K562 (cell line): Measurements from ENCODE around the gene NKG7. TPM values are rescaled to one million over a fixed set of nuclear protein-coding genes. Genes with fewer than 3 reads are reported as not detected.

Source experiments
- ATAC-seq: fragments of 200-7000 bp; cut with Tn5 transposase; 3 replicates; pipeline ENCODE4 v1.9.1; 2020; ENCODE audit warnings: moderate library complexity
- BruUV-seq: library from RNA; stranded (reverse); fragments of 400-500 nt; replicated peaks from 2 replicates; lab custom pipeline; 2021; lab: Mats Ljungman, UMichigan
- CTCF ChIA-PET: fragments of 300-600 bp; formaldehyde crosslinking; extraction: SDS; loops from one replicate; lab custom pipeline; 2021; ENCODE audit warnings: low intra/inter-chr PET ratio; lab: Yijun Ruan, JAX
- POLR2A ChIA-PET: fragments of 300-600, 350-650 bp; sonication (Branson Sonifier 250); formaldehyde crosslinking; extraction: SDS; loops from one replicate; lab custom pipeline; 2021; ENCODE audit warnings: antibody characterized with exemption, inconsistent platforms; lab: Yijun Ruan, JAX
- DNase-seq, 4 experiments: peaks; one replicate each; pipeline versions ENCODE4 v3.0.0 to v3.0.0-alpha.2; 2011 to 2018; ENCODE audit warnings: low spot score in 3 of 4, mixed read lengths in 3 of 4; ENCODE audit errors: extremely low read depth in 1 of 4
- FAIRE-seq: peaks from 2 replicates; lab custom pipeline; 2011; peaks lifted over from hg19 to GRCh38; lab: Jason Lieb, UNC
- H2AFZ ChIP-seq: 2 replicates; pipeline ENCODE4 v1.6.0; 2011; ENCODE audit warnings: low read depth, low read length, control low read depth, inconsistent platforms
- H3K27ac ChIP-seq: fragments of 200-600 bp; 3 replicates; pipeline ENCODE4 v1.8.0; 2011; ENCODE audit warnings: low read depth, mild to moderate bottlenecking, control low read depth, inconsistent platforms, low read length, moderate library complexity, mixed read lengths; ENCODE audit errors: extremely low read depth
- H3K27me3 ChIP-seq, 2 experiments: fragments of 300-600 bp in 1 of 2; 2 replicates in 1 of 2; 3 replicates in 1 of 2; pipeline versions ENCODE4 v1.6.0 to v1.8.0; 2011; ENCODE audit warnings: inconsistent platforms in 2 of 2, low read length in 2 of 2, mild to moderate bottlenecking in 1 of 2, mixed read lengths in 1 of 2, moderate library complexity in 1 of 2; ENCODE audit not compliant: control insufficient read depth in 2 of 2, insufficient read depth in 2 of 2
- H3K36me3 ChIP-seq: fragments of 300-600 bp; 3 replicates; pipeline ENCODE4 v1.8.0; 2011; ENCODE audit warnings: mild to moderate bottlenecking, low read length, inconsistent platforms; ENCODE audit not compliant: control insufficient read depth, insufficient read depth
- H3K4me1 ChIP-seq, 2 experiments: fragments of 200-600 bp in 1 of 2; replicated peaks in 1 of 2; 2 replicates in 1 of 2; 3 replicates in 1 of 2; pipeline versions ENCODE4 v1.5.1 to v1.8.0; 2011; ENCODE audit warnings: inconsistent platforms in 2 of 2, low read length in 2 of 2, mild to moderate bottlenecking in 1 of 2, mixed read lengths in 1 of 2, moderate library complexity in 1 of 2; ENCODE audit not compliant: control insufficient read depth in 2 of 2, insufficient read depth in 2 of 2
- H3K4me2 ChIP-seq: 2 replicates; pipeline ENCODE4 v1.6.1; 2011; ENCODE audit warnings: low read length, control low read depth, inconsistent platforms, mixed read lengths; ENCODE audit not compliant: insufficient read depth
- H3K4me3 ChIP-seq: fragments of 200-600 bp; sonication (generic), shearing (Covaris generic); 2 replicates; pipeline ENCODE4 v1.5.1; 2016; ENCODE audit warnings: control low read depth, inconsistent platforms
- H3K79me2 ChIP-seq: fragments of 200-600 bp; 3 replicates; pipeline ENCODE4 v1.8.0; 2011; ENCODE audit warnings: low read length, inconsistent platforms; ENCODE audit not compliant: control insufficient read depth, insufficient read depth
- H3K9ac ChIP-seq, 2 experiments: 2 replicates each; pipeline versions ENCODE4 v1.6.0 to v1.6.1; 2011; ENCODE audit warnings: low read depth in 2 of 2, low read length in 2 of 2, control low read depth in 1 of 2, inconsistent platforms in 1 of 2, mild to moderate bottlenecking in 1 of 2, mixed read lengths in 1 of 2; ENCODE audit not compliant: insufficient read depth in 1 of 2
- H3K9me1 ChIP-seq: one replicate; pipeline ENCODE4 v1.6.0; 2011; ENCODE audit warnings: inconsistent platforms, mild to moderate bottlenecking, low read length, moderate library complexity; ENCODE audit not compliant: control insufficient read depth, insufficient read depth
- H3K9me3 ChIP-seq: replicated peaks from 2 replicates; pipeline ENCODE4 v1.5.1; 2011; ENCODE audit warnings: low read depth, low read length, inconsistent platforms; ENCODE audit not compliant: control insufficient read depth, insufficient read depth
- H4K20me1 ChIP-seq: replicated peaks from 2 replicates; pipeline ENCODE4 v1.6.1; 2011; ENCODE audit warnings: low read length, inconsistent platforms, mixed read lengths; ENCODE audit not compliant: control insufficient read depth, insufficient read depth
- MYC ChIP-seq, 2 experiments: fragments of 250-450 bp in 1 of 2; sonication (Bioruptor Pico) in 1 of 2; IDR thresholded peaks; 2 replicates each; pipeline versions ENCODE4 v1.5.1 to v1.6.1; 2012 to 2021; ENCODE audit warnings: low read depth in 2 of 2, borderline replicate concordance in 1 of 2, improper control_type of control experiment in 1 of 2, low read length in 1 of 2, mild to moderate bottlenecking in 1 of 2, moderate library complexity in 1 of 2
- RBBP5 ChIP-seq: fragments of 200-600 bp; sonication (generic); IDR thresholded peaks from 2 replicates; pipeline ENCODE4 v1.6.1; 2012; ENCODE audit warnings: borderline replicate concordance, mild to moderate bottlenecking, low read length, control low read depth, inconsistent platforms; ENCODE audit not compliant: insufficient read depth, poor library complexity, severe bottlenecking
- RHOXF2B ChIP-seq: fragments of 250-450 bp; sonication (Bioruptor Pico); conservative IDR thresholded peaks from 2 replicates; pipeline ENCODE4 v1.5.1; 2021
- ZKSCAN3 ChIP-seq: fragments of 250-450 bp; sonication (Bioruptor Pico); IDR thresholded peaks from 2 replicates; pipeline ENCODE4 v1.4.0; 2020
- ZNF224 ChIP-seq: sonication (generic); formaldehyde crosslinking; IDR thresholded peaks from 2 replicates; pipeline ENCODE4 v1.8.0; 2022; ENCODE audit warnings: mild to moderate bottlenecking, missing genetic modification reagents
- ZNF408 ChIP-seq: fragments of 250-450 bp; sonication (Bioruptor Pico); IDR thresholded peaks from 2 replicates; pipeline ENCODE4 v1.4.0; 2020; ENCODE audit warnings: low read depth, mild to moderate bottlenecking, moderate library complexity
- ZNF586 ChIP-seq: fragments of 450-650 bp; formaldehyde crosslinking; conservative IDR thresholded peaks from 2 replicates; pipeline ENCODE4 v1.4.0; 2020; ENCODE audit warnings: mild to moderate bottlenecking, moderate library complexity
- WGBS: fragments of 100-300 bp; shearing (Covaris generic); methylation state at CpG from one replicate; pipeline ENCODE4 v1.1.6; 2016; ENCODE audit warnings: low coverage, mixed read lengths; ENCODE audit not compliant: insufficient coverage; ENCODE audit errors: missing lambda C conversion rate; 5-methylcytosine and 5-hydroxymethylcytosine counted together
- in situ Hi-C: fragments of 300-500 bp; cut with MboI; formaldehyde crosslinking; loops from 4 replicates; pipeline ENCODE4 v1.15.0; 2018; ENCODE audit warnings: inconsistent platforms, mixed read lengths
- intact Hi-C: fragments of 100-400 bp; cut with micrococcal nuclease; formaldehyde crosslinking; loops from 2 replicates; pipeline ENCODE4 v1.14.2; 2022
- polyA plus RNA-seq, 8 experiments: library from polyadenylated mRNA; depleted of rRNA in 4 of 8; stranded (reverse) in 5 of 8; unstranded in 3 of 8; fragments of >200 nt; fragmentation: Nextera tagmentation in 2 of 8; fragmentation: Illumina TruSeq in 1 of 8; extraction: Ambion mirVana in 2 of 8; extraction: Trizol in 1 of 8; gene quantifications; 2 replicates each; pipeline versions ENCODE4 v1.2.1 to v1.2.3, GENCODE V29; 2011 to 2014; ENCODE audit warnings: inconsistent platforms in 1 of 8, missing spikeins in 1 of 8
- total RNA-seq, 7 experiments: library from RNA; depleted of rRNA in 6 of 7; stranded (reverse); fragments of >200 nt in 6 of 7; fragmentation: Illumina TruSeq in 2 of 7; extraction: Trizol in 2 of 7; gene quantifications; 2 replicates each; pipeline versions ENCODE4 v1.2.1 to v1.2.3, GENCODE V29; 2011 to 2021; ENCODE audit warnings: low replicate concordance in 1 of 7
- TF ChIP-seq, protein P1 (sequence below), 2 experiments: fragments of 450-650 bp; IDR thresholded peaks; 2 replicates each; pipeline ENCODE4 v1.6.1; 2016
- TF ChIP-seq, protein P2 (sequence below): fragments of 250-450 bp; sonication (Bioruptor Pico); IDR thresholded peaks from 2 replicates; pipeline ENCODE4 v1.4.0; 2020; ENCODE audit warnings: mild to moderate bottlenecking, moderate library complexity, borderline replicate concordance
- TF ChIP-seq, protein P3 (sequence below): fragments of 450-650 bp; conservative IDR thresholded peaks from 2 replicates; pipeline ENCODE4 v1.6.1; 2016; ENCODE audit warnings: missing genetic modification characterization, low read depth, mild to moderate bottlenecking, control low read depth, missing compliant biosample characterization

The NKG7 gene
- total and polyA plus RNA-seq, 9 of the 15 experiments (the other 6 are each of a cell fraction or from before 2014, with no cell fraction given) = 0.30 to 0.70 (median 0.51) TPM; not detected in 2

DNA sequence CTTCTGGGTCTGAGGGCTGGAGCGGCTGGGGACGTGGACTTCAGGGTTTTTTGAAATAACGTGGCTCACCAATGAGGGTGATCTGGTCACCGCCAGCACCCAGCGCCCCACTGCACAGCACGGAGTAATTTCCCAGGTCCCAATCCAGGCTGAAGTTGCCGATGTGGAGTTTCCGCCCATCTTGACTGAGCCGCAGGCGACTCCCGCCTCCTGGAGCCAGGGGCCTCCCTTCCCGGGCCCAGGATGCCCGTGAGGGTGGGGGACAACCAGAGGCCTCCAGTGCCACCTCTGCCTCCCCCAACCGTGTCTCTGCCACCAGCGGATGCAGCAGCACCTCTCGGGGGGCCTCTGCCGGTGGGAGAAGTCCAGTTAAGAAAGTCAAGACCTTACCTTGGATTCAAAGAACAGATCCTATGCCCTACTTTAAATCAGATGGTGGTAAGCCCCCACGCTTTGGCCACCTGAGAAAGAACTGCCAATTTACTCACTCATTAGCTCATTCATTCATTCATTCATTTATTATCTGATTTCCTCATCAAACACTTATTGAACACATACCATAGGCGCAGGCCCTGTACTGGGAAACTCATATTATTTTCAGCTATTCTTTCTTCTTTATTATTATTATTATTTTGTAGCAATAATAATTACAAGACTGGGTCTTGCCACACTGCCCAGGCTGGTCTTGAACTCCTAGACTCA lies 34.4 kb downstream of the NKG7 start (continued):
- TF ChIP-seq, protein P1, sequence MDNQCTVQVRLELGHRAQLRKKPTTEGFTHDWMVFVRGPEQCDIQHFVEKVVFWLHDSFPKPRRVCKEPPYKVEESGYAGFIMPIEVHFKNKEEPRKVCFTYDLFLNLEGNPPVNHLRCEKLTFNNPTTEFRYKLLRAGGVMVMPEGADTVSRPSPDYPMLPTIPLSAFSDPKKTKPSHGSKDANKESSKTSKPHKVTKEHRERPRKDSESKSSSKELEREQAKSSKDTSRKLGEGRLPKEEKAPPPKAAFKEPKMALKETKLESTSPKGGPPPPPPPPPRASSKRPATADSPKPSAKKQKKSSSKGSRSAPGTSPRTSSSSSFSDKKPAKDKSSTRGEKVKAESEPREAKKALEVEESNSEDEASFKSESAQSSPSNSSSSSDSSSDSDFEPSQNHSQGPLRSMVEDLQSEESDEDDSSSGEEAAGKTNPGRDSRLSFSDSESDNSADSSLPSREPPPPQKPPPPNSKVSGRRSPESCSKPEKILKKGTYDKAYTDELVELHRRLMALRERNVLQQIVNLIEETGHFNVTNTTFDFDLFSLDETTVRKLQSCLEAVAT (IDR thresholded peaks at IDR 0.05) = 0 out of 4 replicates have a peak, but pooled peaks of 1 of the 2 experiments have one; percentile 19

DNA sequence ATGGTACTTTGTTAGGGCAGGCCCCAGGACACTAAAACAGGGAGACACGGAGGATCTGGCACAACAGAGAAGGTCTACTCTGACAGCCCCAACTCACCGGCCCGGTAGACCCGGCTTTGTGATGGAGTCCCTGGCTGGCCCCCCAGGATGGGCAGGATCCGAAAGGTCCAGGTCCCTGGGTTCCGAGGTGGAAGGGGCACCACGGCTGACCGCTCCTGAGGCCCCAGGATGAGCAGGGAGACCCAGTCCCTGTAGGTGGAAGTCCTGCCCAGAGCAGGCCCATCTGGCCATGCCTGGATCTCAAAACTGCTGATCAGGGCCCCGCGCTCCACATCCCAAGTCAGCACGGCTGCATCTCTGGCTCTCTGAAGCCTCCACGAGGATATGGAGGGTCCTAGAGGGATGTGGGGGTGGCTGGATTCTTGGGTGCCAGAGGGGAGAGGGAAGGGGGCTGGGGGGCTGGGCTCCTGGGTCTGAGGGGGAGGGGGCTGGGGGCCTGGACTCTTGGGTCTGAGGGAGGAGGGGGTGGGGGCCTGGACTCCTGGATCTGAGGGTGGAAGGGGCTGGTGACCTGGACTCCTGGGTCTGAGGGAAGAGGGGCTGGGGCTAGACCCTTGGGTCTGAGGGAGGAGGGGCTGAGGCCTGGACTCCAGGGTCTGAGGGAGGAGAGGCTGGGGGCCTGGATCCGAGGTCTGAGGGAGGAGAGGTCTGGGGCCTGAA lies 35.2 kb downstream of the NKG7 start:
- Histone ChIP-seq H3K9ac (0 out of 4 replicates have a peak overlapping the region, but pooled peaks of 1 of the 2 experiments have one; percentile 72), H4K20me1 (no peaks in the 10 kb centered on the region), H3K4me2 (no peak overlapping the region), H3K4me3 (no peak overlapping the region), H3K27me3 (no peaks in the 10 kb centered on the region), H3K79me2 (no peaks in the 10 kb centered on the region), H3K36me3 (no peaks in the 10 kb centered on the region), H3K9me3 (no peaks in the 10 kb centered on the region), H3K27ac (no peak overlapping the region)
- no peak for ATAC-seq
- DNase-seq = no peak
- ChIA-PET CTCF (interaction anchor here (1.1 to 2.4 kb wide), 2 partner anchors 320 to 322 kb away, joined by 3 to 14 read pairs; no protein-coding TSS in a partner anchor), POLR2A (no interaction called here)
- intact Hi-C loops = loop anchor here (5.0 kb wide), 1 partner anchor 470 kb away; no protein-coding TSS in a partner anchor
- in situ Hi-C loops = loop anchor here (5.0 kb wide), 1 partner anchor 325 kb away; no protein-coding TSS in a partner anchor
- no TSS peak for BruUV-seq
- TF ChIP-seq ZNF586 (CRISPR knock-in tag) (no peak), ZNF224 (CRISPR knock-in tag) (no peak), ZNF408 (CRISPR knock-in tag) (no peak), ZKSCAN3 (CRISPR knock-in tag) (no peak), RBBP5 (no peak), MYC (IDR thresholded peaks at IDR 0.05; ENCODE audit: low read depth, low read length) (no peak), MYC (CRISPR knock-in tag; IDR thresholded peaks at IDR 0.05; ENCODE audit: borderline replicate concordance, low read depth) (no peak), RHOXF2B (no peak)
- TF ChIP-seq, protein P2, sequence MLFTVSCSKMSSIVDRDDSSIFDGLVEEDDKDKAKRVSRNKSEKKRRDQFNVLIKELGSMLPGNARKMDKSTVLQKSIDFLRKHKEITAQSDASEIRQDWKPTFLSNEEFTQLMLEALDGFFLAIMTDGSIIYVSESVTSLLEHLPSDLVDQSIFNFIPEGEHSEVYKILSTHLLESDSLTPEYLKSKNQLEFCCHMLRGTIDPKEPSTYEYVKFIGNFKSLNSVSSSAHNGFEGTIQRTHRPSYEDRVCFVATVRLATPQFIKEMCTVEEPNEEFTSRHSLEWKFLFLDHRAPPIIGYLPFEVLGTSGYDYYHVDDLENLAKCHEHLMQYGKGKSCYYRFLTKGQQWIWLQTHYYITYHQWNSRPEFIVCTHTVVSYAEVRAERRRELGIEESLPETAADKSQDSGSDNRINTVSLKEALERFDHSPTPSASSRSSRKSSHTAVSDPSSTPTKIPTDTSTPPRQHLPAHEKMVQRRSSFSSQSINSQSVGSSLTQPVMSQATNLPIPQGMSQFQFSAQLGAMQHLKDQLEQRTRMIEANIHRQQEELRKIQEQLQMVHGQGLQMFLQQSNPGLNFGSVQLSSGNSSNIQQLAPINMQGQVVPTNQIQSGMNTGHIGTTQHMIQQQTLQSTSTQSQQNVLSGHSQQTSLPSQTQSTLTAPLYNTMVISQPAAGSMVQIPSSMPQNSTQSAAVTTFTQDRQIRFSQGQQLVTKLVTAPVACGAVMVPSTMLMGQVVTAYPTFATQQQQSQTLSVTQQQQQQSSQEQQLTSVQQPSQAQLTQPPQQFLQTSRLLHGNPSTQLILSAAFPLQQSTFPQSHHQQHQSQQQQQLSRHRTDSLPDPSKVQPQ = no peak
- TF ChIP-seq, protein P3, sequence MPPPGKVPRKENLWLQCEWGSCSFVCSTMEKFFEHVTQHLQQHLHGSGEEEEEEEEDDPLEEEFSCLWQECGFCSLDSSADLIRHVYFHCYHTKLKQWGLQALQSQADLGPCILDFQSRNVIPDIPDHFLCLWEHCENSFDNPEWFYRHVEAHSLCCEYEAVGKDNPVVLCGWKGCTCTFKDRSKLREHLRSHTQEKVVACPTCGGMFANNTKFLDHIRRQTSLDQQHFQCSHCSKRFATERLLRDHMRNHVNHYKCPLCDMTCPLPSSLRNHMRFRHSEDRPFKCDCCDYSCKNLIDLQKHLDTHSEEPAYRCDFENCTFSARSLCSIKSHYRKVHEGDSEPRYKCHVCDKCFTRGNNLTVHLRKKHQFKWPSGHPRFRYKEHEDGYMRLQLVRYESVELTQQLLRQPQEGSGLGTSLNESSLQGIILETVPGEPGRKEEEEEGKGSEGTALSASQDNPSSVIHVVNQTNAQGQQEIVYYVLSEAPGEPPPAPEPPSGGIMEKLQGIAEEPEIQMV (tag) = no peak
- TF ChIP-seq, all 486 proteins: peak for 0
- WGBS = 91% methylated on average over 12 of the region's 13 CpGs
- Histone ChIP-seq H2AFZ (no peak overlapping the region), H3K4me1 (peaks cover 20 to 34% of the 10 kb centered on the region in 2 experiments; a peak in 4 of 5 replicates), H3K9me1 (no peaks in the 10 kb centered on the region)
- no peak for FAIRE-seq
